ENCODE results near the gene IFIT1. TPM values are rescaled to one million over a fixed set of nuclear protein-coding genes. Genes with fewer than 3 reads are reported as not detected.
A peak's percentile ranks its signal among the peaks of the same experiment; 100 is the strongest.
"Not testable (repeated sequence)": the region's sequence is repeated elsewhere in the genome, so short reads cannot be mapped to it uniquely, and the experiment has no call there.

The IFIT1 gene
- total and polyA plus RNA-seq, 8 donors = 0.29 to 12.1 (median 4.3) TPM

DNA sequence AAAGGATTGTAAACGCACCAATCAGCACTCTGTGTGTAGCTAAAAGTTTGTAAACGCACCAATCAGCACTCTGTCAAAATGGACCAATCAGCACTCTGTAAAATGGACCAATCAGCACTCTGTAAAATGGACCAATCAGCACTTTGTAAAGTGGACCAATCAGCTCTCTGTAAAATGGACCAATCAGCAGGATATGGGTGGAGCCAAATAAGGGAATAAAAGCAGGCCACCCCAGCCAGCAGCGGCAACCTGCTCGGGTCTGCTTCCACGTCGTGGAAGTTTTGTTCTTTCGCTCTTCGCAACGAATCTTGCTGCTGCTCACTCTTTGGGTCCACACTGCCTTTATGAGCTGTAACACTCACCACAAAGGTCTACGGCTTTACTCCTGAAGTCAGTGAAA lies 19.9 kb downstream of the IFIT1 start:
- 84 to 95% (median 88%) methylated on average over 10 of the region's 10 CpGs for WGBS, 5 donors

DNA sequence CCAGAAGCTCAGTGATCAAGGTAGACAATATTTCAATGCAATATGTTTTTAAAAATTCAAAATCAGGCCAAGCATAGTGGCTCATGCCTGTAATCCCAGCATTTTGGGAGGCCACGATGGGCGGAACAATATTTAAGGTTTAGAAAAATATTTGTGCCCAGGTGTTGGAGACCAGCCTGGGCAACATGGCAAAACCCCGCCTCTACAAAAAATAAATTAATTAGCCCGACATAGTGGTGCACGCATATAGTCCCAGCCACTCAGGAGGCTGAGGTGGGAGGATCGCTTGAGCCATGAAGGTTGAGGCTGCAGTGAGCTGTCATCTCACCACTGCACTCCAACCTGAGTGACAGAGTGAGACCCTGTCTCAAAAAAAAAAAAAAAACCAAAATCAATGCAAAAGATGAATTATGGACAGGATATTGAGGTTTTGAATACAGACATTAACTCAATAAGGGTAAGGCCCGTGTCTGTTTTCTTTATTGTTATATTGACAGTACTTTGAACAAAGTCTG lies 21.0 kb downstream of the IFIT1 start:
- H3K27me3 ChIP-seq = no peaks in the 10 kb centered on the region
- peaks cover 12 to 40% (median 27%) of the 10 kb centered on the region in 4 donors for H3K4me1 ChIP-seq
- 68 to 86% (median 81%) methylated on average over 7 of the region's 7 CpGs for WGBS, 5 donors
- H3K36me3 ChIP-seq = peaks cover 0 to 13% (median 12%) of the 10 kb centered on the region in 4 donors
- no peak for DNase-seq
- H3K9me3 ChIP-seq = no peaks in the 10 kb centered on the region
- TF ChIP-seq, protein P1, sequence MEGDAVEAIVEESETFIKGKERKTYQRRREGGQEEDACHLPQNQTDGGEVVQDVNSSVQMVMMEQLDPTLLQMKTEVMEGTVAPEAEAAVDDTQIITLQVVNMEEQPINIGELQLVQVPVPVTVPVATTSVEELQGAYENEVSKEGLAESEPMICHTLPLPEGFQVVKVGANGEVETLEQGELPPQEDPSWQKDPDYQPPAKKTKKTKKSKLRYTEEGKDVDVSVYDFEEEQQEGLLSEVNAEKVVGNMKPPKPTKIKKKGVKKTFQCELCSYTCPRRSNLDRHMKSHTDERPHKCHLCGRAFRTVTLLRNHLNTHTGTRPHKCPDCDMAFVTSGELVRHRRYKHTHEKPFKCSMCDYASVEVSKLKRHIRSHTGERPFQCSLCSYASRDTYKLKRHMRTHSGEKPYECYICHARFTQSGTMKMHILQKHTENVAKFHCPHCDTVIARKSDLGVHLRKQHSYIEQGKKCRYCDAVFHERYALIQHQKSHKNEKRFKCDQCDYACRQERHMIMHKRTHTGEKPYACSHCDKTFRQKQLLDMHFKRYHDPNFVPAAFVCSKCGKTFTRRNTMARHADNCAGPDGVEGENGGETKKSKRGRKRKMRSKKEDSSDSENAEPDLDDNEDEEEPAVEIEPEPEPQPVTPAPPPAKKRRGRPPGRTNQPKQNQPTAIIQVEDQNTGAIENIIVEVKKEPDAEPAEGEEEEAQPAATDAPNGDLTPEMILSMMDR (IDR thresholded peaks at IDR 0.05) = no peak
- TF ChIP-seq POLR2A (IDR thresholded peaks at IDR 0.05) = no peak
- no peak for TF ChIP-seq EP300 (IDR thresholded peaks at IDR 0.05)
- no peak for TF ChIP-seq POLR2AphosphoS5 (IDR thresholded peaks at IDR 0.05)
- intact Hi-C loops (cut with DNase I; ENCODE audit: low total_unique reads) = no loop called here
- H3K4me3 ChIP-seq = peak overlapping the region in 2 of 4 donors; percentile 62 to 66
- peak overlapping the region; percentile 39 to 98 (median 95) for H3K27ac ChIP-seq

More for the DNA sequence above, 19.9 kb downstream of the IFIT1 start:
- H3K4me3 ChIP-seq; H3K9me3 ChIP-seq; H3K27ac ChIP-seq; H3K36me3 ChIP-seq; DNase-seq; intact Hi-C loops (cut with DNase I; ENCODE audit: low total_unique reads); H3K27me3 ChIP-seq: not testable (repeated sequence)
- peaks cover 9 to 29% (median 20%) of the 10 kb centered on the region in 4 donors for H3K4me1 ChIP-seq

DNA sequence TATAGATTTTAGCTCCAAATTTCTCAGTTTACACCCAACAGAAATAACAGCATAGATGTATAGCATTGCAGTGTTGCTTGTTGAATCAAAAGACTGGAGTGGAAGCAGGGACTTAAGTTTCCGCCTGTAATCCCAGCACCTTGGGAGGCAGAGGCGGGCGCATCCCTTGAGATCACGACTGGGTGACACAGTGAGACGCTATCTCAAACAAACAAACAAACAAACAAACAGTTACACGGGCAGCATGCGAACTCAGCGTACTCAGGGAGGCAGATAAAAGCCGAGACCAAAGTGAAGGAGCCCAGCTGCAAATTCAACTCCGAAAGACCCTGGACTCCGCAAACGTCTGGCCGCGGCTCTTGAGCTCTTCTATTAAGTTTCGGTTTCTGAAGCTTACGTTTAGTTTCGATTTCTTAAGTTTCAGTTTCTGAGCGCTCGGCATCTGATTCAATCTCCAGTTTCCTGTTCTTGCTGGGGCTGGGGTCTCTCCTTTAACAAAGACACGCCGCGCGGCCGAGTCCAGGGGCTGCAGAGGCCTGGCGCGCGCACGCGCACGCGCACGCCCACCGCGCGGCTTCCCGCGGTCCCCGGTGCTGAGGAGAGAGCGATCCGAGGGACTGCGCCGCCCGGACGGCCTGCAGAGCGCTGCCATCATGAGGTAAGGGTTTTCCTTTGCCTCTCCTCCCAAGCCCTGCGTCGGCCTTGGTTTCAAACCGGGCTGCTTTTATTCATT lies 21.9 kb downstream of the IFIT1 start, which contains the start of gene IFIT5:
TSS of gene IFIT5 (plus strand) at position 423 of the 733 bp plus-strand sequence. CDS start at position 654, 231 bp downstream.
- H3K27me3 ChIP-seq = no peaks in the 10 kb centered on the region
- peak within 1 kb of the TSS; percentile 62 to 80 (median 70) for H3K4me3 ChIP-seq
- intact Hi-C loops (cut with DNase I; ENCODE audit: low total_unique reads) = no loop called here
- H3K27ac ChIP-seq = peak within 1 kb of the TSS; percentile 89 to 98 (median 95)
- WGBS, 5 donors = 0 to 1% (median 0%) methylated on average over 44 to 48 of the region's 48 CpGs
- peak; percentile 67 to 93 for DNase-seq
- H3K9me3 ChIP-seq = no peaks in the 10 kb centered on the region
- H3K4me1 ChIP-seq = peaks cover 12 to 49% (median 31%) of the 10 kb centered on the region in 4 donors
- no peak for TF ChIP-seq EP300 (IDR thresholded peaks at IDR 0.05)
- TF ChIP-seq POLR2AphosphoS5 (IDR thresholded peaks at IDR 0.05) = peak; percentile 51 to 75 (median 62)
- peaks cover 0 to 17% (median 12%) of the 10 kb centered on the region in 4 donors for H3K36me3 ChIP-seq

DNA sequence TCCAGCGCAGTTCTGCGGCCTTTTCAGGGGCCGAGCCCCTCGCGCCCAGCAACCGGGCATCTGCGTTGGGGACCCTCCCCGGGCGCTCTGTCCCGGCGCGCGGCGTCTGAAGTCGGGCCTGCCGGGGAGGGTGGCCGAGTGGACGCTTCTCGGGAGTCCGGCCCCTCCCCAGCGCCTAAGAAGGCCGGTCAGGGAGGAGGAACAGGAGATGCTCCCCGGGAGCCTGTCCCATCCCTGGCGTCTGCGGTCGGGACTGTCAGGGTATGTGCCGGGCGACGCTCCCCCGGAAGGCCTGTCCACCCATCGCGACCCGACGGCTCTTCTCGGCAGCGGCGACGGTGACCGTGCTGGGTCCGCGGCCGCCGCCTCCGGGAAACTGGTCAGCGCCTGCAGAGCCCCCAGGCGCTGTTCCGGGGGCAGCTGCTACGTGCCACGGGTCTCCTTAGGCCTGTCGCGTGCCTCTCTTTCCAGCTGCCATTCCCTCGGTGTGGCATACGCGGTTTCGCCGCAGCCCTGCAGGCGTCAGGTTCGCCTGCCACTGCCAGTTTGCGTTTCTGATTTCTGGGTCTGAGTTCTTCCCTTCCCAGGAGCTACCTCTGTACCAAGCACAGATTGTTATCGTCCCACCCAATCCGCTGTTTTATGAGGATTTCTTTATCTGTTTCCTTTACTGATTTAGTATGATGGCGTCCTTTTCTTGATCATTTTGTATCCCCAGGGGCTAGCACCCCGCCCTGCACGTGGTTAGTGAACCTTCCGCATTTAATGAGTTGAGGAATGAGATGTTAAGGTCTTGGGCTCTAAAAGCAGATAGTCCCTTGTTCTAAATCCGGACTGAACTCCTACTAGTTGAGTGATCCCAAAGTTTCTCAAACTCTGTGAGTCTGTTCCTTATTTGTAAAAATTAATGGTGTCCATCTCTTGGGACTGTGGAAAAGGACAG lies 22.7 kb downstream of the IFIT1 start:
- H3K9me3 ChIP-seq = no peaks in the 10 kb centered on the region
- H3K27me3 ChIP-seq = no peaks in the 10 kb centered on the region
- WGBS, 5 donors = 1 to 3% (median 2%) methylated on average over 24 to 66 of the region's 66 CpGs
- H3K27ac ChIP-seq = peak overlapping the region; percentile 89 to 98 (median 95)
- peak; percentile 45 to 81 for DNase-seq
- TF ChIP-seq POLR2A (IDR thresholded peaks at IDR 0.05) (no peak), POLR2AphosphoS5 (IDR thresholded peaks at IDR 0.05) (no peak), EP300 (IDR thresholded peaks at IDR 0.05) (no peak)
- TF ChIP-seq, protein P1 (IDR thresholded peaks at IDR 0.05) = no peak
- H3K36me3 ChIP-seq = peaks cover 0 to 17% (median 12%) of the 10 kb centered on the region in 4 donors
- peaks cover 12 to 55% (median 33%) of the 10 kb centered on the region in 4 donors for H3K4me1 ChIP-seq
- peak overlapping the region; percentile 62 to 80 (median 70) for H3K4me3 ChIP-seq
- intact Hi-C loops (cut with DNase I; ENCODE audit: low total_unique reads) = no loop called here

DNA sequence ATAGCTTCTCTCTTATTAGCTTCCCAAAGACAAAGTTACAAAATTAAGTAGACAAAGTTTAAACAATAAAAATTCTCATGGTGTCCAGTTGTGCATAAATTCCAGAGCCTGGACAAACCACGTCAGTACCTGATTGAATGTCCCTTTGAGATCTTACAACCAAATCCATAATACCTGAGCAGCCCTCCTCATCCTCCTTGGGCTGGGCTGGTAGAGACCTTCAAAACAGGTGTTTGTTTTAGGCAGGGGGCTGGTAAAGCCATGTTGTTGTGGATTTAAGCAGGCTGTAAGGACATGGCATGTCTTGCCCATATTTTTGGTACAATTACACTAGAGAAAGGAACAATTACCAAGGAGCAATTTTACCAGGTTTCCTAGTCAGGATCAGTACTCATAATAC lies 24.0 kb downstream of the IFIT1 start:
- no peak for DNase-seq
- Histone ChIP-seq H3K36me3 (peaks cover 0 to 24% (median 23%) of the 10 kb centered on the region in 4 donors), H3K4me1 (peaks cover 12 to 65% (median 33%) of the 10 kb centered on the region in 4 donors), H3K4me3 (no peak overlapping the region), H3K27ac (no peak overlapping the region), H3K27me3 (no peaks in the 10 kb centered on the region), H3K9me3 (no peaks in the 10 kb centered on the region)
- 83 to 94% (median 89%) methylated on average over 1 of the region's 1 CpG for WGBS, 5 donors
- intact Hi-C loops (cut with DNase I; ENCODE audit: low total_unique reads) = no loop called here
- TF ChIP-seq POLR2A (IDR thresholded peaks at IDR 0.05) (no peak), EP300 (IDR thresholded peaks at IDR 0.05) (no peak), POLR2AphosphoS5 (IDR thresholded peaks at IDR 0.05) (no peak)
- TF ChIP-seq, protein P1 (IDR thresholded peaks at IDR 0.05) = no peak

Measured in stomach (tissue), 9 donors.